GM23338 (cell line): Measurements from ENCODE around the gene WNT8B. TPM values are rescaled to one million over a fixed set of nuclear protein-coding genes. Genes with fewer than 3 reads are reported as not detected.

Experiments used
- ATAC-seq: fragments of 200-7000 bp; cut with Tn5 transposase; 3 replicates; pipeline ENCODE4 v1.9.1; 2020
- DNase-seq: peaks from one replicate; pipeline ENCODE4 v3.0.0-alpha.2; 2015; ENCODE audit warnings: low spot score
- H2AFZ ChIP-seq: fragments of 200-600 bp; sonication (generic); 2 replicates; pipeline ENCODE4 v1.8.0; 2016; ENCODE audit warnings: antibody characterized with exemption, mild to moderate bottlenecking, moderate library complexity
- H3F3A ChIP-seq: fragments of 200-600 bp; sonication (generic); replicated peaks from 2 replicates; pipeline ENCODE4 v1.8.0; 2017; ENCODE audit warnings: antibody characterized with exemption, mixed run types, low read depth
- H3K27ac ChIP-seq: fragments of 200-600 bp; sonication (generic); 2 replicates; pipeline ENCODE4 v1.6.1; 2016; ENCODE audit warnings: low read depth
- H3K27me3 ChIP-seq: fragments of 200-600 bp; sonication (generic); 2 replicates; pipeline ENCODE4 v1.8.0; 2016; ENCODE audit warnings: mild to moderate bottlenecking, mixed run types, moderate library complexity; ENCODE audit not compliant: insufficient read depth
- H3K36me3 ChIP-seq: fragments of 200-600 bp; sonication (generic); 2 replicates; pipeline ENCODE4 v1.8.0; 2016; ENCODE audit warnings: mild to moderate bottlenecking; ENCODE audit not compliant: insufficient read depth
- H3K4me1 ChIP-seq: fragments of 200-600 bp; sonication (generic); 2 replicates; pipeline ENCODE4 v1.8.0; 2016; ENCODE audit warnings: mild to moderate bottlenecking, moderate library complexity; ENCODE audit not compliant: insufficient read depth
- H3K4me2 ChIP-seq: fragments of 200-600 bp; sonication (generic); 2 replicates; pipeline ENCODE4 v1.7.1; 2017; ENCODE audit warnings: mixed run types
- H3K4me3 ChIP-seq: fragments of 200-600 bp; sonication (generic); 2 replicates; pipeline ENCODE4 v1.6.1; 2016; ENCODE audit warnings: mixed run types
- H3K79me2 ChIP-seq: fragments of 200-600 bp; sonication (generic); replicated peaks from 2 replicates; pipeline ENCODE4 v1.8.0; 2017; ENCODE audit warnings: mild to moderate bottlenecking; ENCODE audit not compliant: insufficient read depth
- H3K9me2 ChIP-seq: fragments of 200-600 bp; sonication (generic); 2 replicates; pipeline ENCODE4 v1.8.0; 2017; ENCODE audit not compliant: insufficient read depth
- H4K20me1 ChIP-seq: fragments of 200-600 bp; sonication (generic); replicated peaks from 2 replicates; pipeline ENCODE4 v1.8.0; 2017; ENCODE audit warnings: mild to moderate bottlenecking; ENCODE audit not compliant: insufficient read depth
- H3K27ac Mint-ChIP-seq: 2 replicates; pipeline ENCODE4 v1.8.0; 2020; ENCODE audit warnings: inconsistent platforms, mild to moderate bottlenecking, moderate library complexity, mixed read lengths
- H3K27me3 Mint-ChIP-seq: 3 replicates; pipeline ENCODE4 v1.8.0; 2022; ENCODE audit warnings: low read depth, mild to moderate bottlenecking, moderate library complexity, mixed read lengths, inconsistent platforms; ENCODE audit not compliant: insufficient read depth, poor library complexity
- H3K36me3 Mint-ChIP-seq: 3 replicates; pipeline ENCODE4 v1.8.0; 2021; ENCODE audit warnings: low read depth, mild to moderate bottlenecking, inconsistent platforms, moderate library complexity, mixed read lengths
- H3K4me1 Mint-ChIP-seq: 3 replicates; pipeline ENCODE4 v1.8.0; 2020; ENCODE audit warnings: mild to moderate bottlenecking, inconsistent platforms, mixed read lengths
- H3K4me3 Mint-ChIP-seq: 3 replicates; pipeline ENCODE4 v1.8.0; 2021; ENCODE audit warnings: moderate library complexity, mild to moderate bottlenecking, inconsistent platforms, mixed read lengths
- H3K9me3 Mint-ChIP-seq: 3 replicates; pipeline ENCODE4 v1.8.0; 2020; ENCODE audit warnings: moderate library complexity, mild to moderate bottlenecking, inconsistent platforms, mixed read lengths
- CTCF ChIP-seq, 2 experiments: fragments of 200-600 bp in 1 of 2; sonication (generic) in 1 of 2; conservative IDR thresholded peaks; 2 replicates each; pipeline versions ENCODE4 v1.5.1 to v1.6.1; 2016 to 2017; ENCODE audit warnings: antibody characterized with exemption in 2 of 2, low read depth in 2 of 2, mild to moderate bottlenecking in 2 of 2, moderate library complexity in 1 of 2
- ETS1 ChIP-seq: IDR thresholded peaks from 2 replicates; pipeline ENCODE4 v1.6.1; 2016; ENCODE audit warnings: antibody characterized with exemption
- JUNB ChIP-seq: IDR thresholded peaks from one replicate; pipeline ENCODE4 v1.6.1; 2016; ENCODE audit warnings: antibody characterized with exemption; ENCODE audit not compliant: unreplicated experiment
- POLR2AphosphoS5 ChIP-seq: IDR thresholded peaks from 2 replicates; pipeline ENCODE4 v1.6.1; 2016; ENCODE audit warnings: antibody characterized with exemption, low read depth
- REST ChIP-seq: IDR thresholded peaks from one replicate; pipeline ENCODE4 v1.6.1; 2018; ENCODE audit warnings: antibody characterized with exemption; ENCODE audit not compliant: unreplicated experiment
- STAT1 ChIP-seq: IDR thresholded peaks from one replicate; pipeline ENCODE4 v1.6.1; 2016; ENCODE audit warnings: antibody characterized with exemption; ENCODE audit not compliant: unreplicated experiment
- ZNF114 ChIP-seq: fragments of 250-450 bp; sonication (Bioruptor Pico); IDR thresholded peaks from 2 replicates; pipeline ENCODE4 v1.5.0; 2020; ENCODE audit warnings: mild to moderate bottlenecking, moderate library complexity
- ZNF462 ChIP-seq: fragments of 250-450 bp; sonication (Bioruptor Pico); IDR thresholded peaks from 2 replicates; pipeline ENCODE4 v1.5.0; 2020; ENCODE audit warnings: mild to moderate bottlenecking, moderate library complexity
- polyA plus RNA-seq: library from polyadenylated mRNA; unstranded; fragments of >200 nt; fragmentation: Nextera tagmentation; extraction: Ambion mirVana; gene quantifications from 2 replicates; pipeline ENCODE4 v1.2.1, GENCODE V29; 2016
- total RNA-seq: library from RNA; depleted of rRNA; stranded (reverse); fragments of >200 nt; shearing (Covaris generic); gene quantifications from 2 replicates; pipeline ENCODE4 v1.2.3, GENCODE V29; 2014

Gene WNT8B
- total and polyA plus RNA-seq, 2 experiments from 2014 or later, result 0.74 to 1.3 TPM

- peaks cover 31% of the 10 kb centered on the region for H3K36me3 Mint-ChIP-seq
- TF ChIP-seq JUNB, result no peak
- no peak for TF ChIP-seq STAT1
- TF ChIP-seq POLR2AphosphoS5, result no peak
- no peak for TF ChIP-seq ZNF114 (CRISPR knock-in tag)
- no peak for TF ChIP-seq CTCF (conservative IDR thresholded peaks at IDR 0.05; ENCODE audit: low read depth in 2 of 2)
- TF ChIP-seq ZNF462 (CRISPR knock-in tag), result no peak
- no peak for TF ChIP-seq ETS1
- TF ChIP-seq REST, result no peak
- H3K27ac Mint-ChIP-seq, result no peak overlapping the region
- Histone ChIP-seq H3K27ac (no peak overlapping the region), H3K4me3 (no peak overlapping the region), H3K79me2 (peaks cover 14% of the 10 kb centered on the region), H3K9me2 (no peaks in the 10 kb centered on the region), H3K27me3 (peaks cover 19% of the 10 kb centered on the region), H2AFZ (no peak overlapping the region), H3K36me3 (peaks cover 10% of the 10 kb centered on the region; the same call in 1 of the 2 replicates), H3F3A (0 out of 2 replicates have a peak, but pooled peaks cover 4% of the 10 kb centered on the region), H3K4me2 (no peak overlapping the region), H3K4me1 (peaks cover 10% of the 10 kb centered on the region), H4K20me1 (peaks cover 5% of the 10 kb centered on the region; the same call in 1 of the 2 replicates)
- peaks cover 11% of the 10 kb centered on the region for H3K27me3 Mint-ChIP-seq
- peaks cover 4% of the 10 kb centered on the region; the same call in 2 of the 3 replicates for H3K4me1 Mint-ChIP-seq
- ATAC-seq (no peak), DNase-seq (no peak)
- H3K9me3 Mint-ChIP-seq, result no peaks in the 10 kb centered on the region
- no peak overlapping the region for H3K4me3 Mint-ChIP-seq
Measured at GRCh38 chr10:100524206-100524605, 61.4 kb downstream of the WNT8B start.
